ENCODE data around the gene FUT9. TPM values are rescaled to one million over a fixed set of nuclear protein-coding genes. Genes with fewer than 3 reads are reported as not detected.

The FUT9 gene
- total RNA-seq, 2 donors from 2014 or later, result not detected

GRCh38 chr6:96007663-96008062 is 8.1 kb upstream of the FUT9 start:
- H3K27me3 ChIP-seq, result no peaks in the 10 kb centered on the region
- no peak overlapping the region for H3K4me3 ChIP-seq
- H3K36me3 ChIP-seq, result no peaks in the 10 kb centered on the region
- no peak overlapping the region for H3K9ac ChIP-seq (ENCODE audit: low read depth in 2 of 2, low read length in 2 of 2)
- intact Hi-C loops (cut with DNase I), result no loop called here
- DNase-seq, result no peak
- no peak for TF ChIP-seq CTCF (IDR thresholded peaks at IDR 0.05)
- no peak overlapping the region for H3K27ac ChIP-seq
- no peaks in the 10 kb centered on the region for H3K4me1 ChIP-seq
- no peaks in the 10 kb centered on the region for H3K9me3 ChIP-seq

GRCh38 chr6:96013531-96013930 is 2.2 kb upstream of the FUT9 start:
- no peaks in the 10 kb centered on the region for H3K9me3 ChIP-seq
- H3K36me3 ChIP-seq, result no peaks in the 10 kb centered on the region
- H3K27me3 ChIP-seq, result no peaks in the 10 kb centered on the region
- DNase-seq, result no peak
- H3K9ac ChIP-seq (ENCODE audit: low read depth in 2 of 2, low read length in 2 of 2), result no peak overlapping the region
- TF ChIP-seq CTCF (IDR thresholded peaks at IDR 0.05), result no peak
- H3K4me3 ChIP-seq, result no peak overlapping the region
- no peak overlapping the region for H3K27ac ChIP-seq
- intact Hi-C loops (cut with DNase I), result no loop called here
- H3K4me1 ChIP-seq, result no peaks in the 10 kb centered on the region

- no peak for DNase-seq
- intact Hi-C loops (cut with DNase I), result no loop called here
- H3K4me3 ChIP-seq, result no peak overlapping the region
Measured at GRCh38 chr6:96014846-96015517, 792 bp upstream of the FUT9 start.

GRCh38 chr6:96016334-96017069 is 728 bp downstream of the FUT9 start:
- H3K9me3 ChIP-seq, result no peaks in the 10 kb centered on the region
- TF ChIP-seq CTCF (IDR thresholded peaks at IDR 0.05), result no peak
- H3K27me3 ChIP-seq, result no peaks in the 10 kb centered on the region
- H3K9ac ChIP-seq (ENCODE audit: low read depth in 2 of 2, low read length in 2 of 2), result no peak overlapping the region
- H3K36me3 ChIP-seq, result no peaks in the 10 kb centered on the region
- DNase-seq, result no peak
- H3K4me3 ChIP-seq, result no peak overlapping the region
- no peak overlapping the region for H3K27ac ChIP-seq
- intact Hi-C loops (cut with DNase I), result no loop called here
- no peaks in the 10 kb centered on the region for H3K4me1 ChIP-seq

More at GRCh38 chr6:96014846-96015517, 792 bp upstream of the FUT9 start:
- Histone ChIP-seq H3K36me3 (no peaks in the 10 kb centered on the region), H3K9me3 (no peaks in the 10 kb centered on the region), H3K27ac (no peak overlapping the region), H3K4me1 (no peaks in the 10 kb centered on the region), H3K27me3 (no peaks in the 10 kb centered on the region), H3K9ac (ENCODE audit: low read depth in 2 of 2, low read length in 2 of 2) (no peak overlapping the region)
- no peak for TF ChIP-seq CTCF (IDR thresholded peaks at IDR 0.05)

- no peak overlapping the region for H3K4me3 ChIP-seq
- no peak for DNase-seq
- H3K27ac ChIP-seq, result no peak overlapping the region
- H3K4me1 ChIP-seq, result no peaks in the 10 kb centered on the region
- no peaks in the 10 kb centered on the region for H3K36me3 ChIP-seq
- no peaks in the 10 kb centered on the region for H3K27me3 ChIP-seq
- no peak for TF ChIP-seq CTCF (IDR thresholded peaks at IDR 0.05)
- intact Hi-C loops (cut with DNase I), result no loop called here
- no peak overlapping the region for H3K9ac ChIP-seq (ENCODE audit: low read depth in 2 of 2, low read length in 2 of 2)
- H3K9me3 ChIP-seq, result no peaks in the 10 kb centered on the region
Measured at GRCh38 chr6:96017070-96017359, 1.2 kb downstream of the FUT9 start.
